SU-DHL-6 (cell line): ENCODE data around the gene PARP3.

Experiments
- H2AFZ ChIP-seq: fragments of 200-600 bp; sonication (generic); 2 replicates; pipeline ENCODE4 v1.6.1; 2014; ENCODE audit warnings: low read depth, mild to moderate bottlenecking, moderate library complexity, mixed read lengths, antibody characterized with exemption, low read length; ENCODE audit not compliant: severe bottlenecking
- H3F3A ChIP-seq: fragments of 200-600 bp; shearing (Covaris generic); 2 replicates; pipeline ENCODE4 v1.6.0; 2016; ENCODE audit warnings: antibody characterized with exemption, mild to moderate bottlenecking; ENCODE audit not compliant: insufficient read depth
- H3K27ac ChIP-seq: fragments of 200-600 bp; sonication (generic); 2 replicates; pipeline ENCODE4 v1.5.1; 2016; ENCODE audit warnings: low read depth, mild to moderate bottlenecking, low read length, moderate library complexity, mixed read lengths
- H3K27me3 ChIP-seq: fragments of 200-600 bp; sonication (generic), shearing (Covaris generic); 2 replicates; pipeline ENCODE4 v1.6.0; 2014; ENCODE audit warnings: mild to moderate bottlenecking, low read length
- H3K36me3 ChIP-seq: fragments of 200-600 bp; sonication (generic); 2 replicates; pipeline ENCODE4 v1.6.1; 2014; ENCODE audit warnings: mild to moderate bottlenecking, low read length, mixed read lengths
- H3K4me2 ChIP-seq: fragments of 300-600, 200-600 bp; shearing (Covaris generic), sonication (generic); 2 replicates; pipeline ENCODE4 v1.6.0; 2014; ENCODE audit warnings: low read length, low read depth, mild to moderate bottlenecking; ENCODE audit not compliant: poor library complexity, severe bottlenecking
- H3K4me3 ChIP-seq: fragments of 200-600 bp; sonication (generic); 2 replicates; pipeline ENCODE4 v1.5.1; 2014; ENCODE audit warnings: antibody characterized with exemption, low read length, mild to moderate bottlenecking, mixed read lengths; ENCODE audit not compliant: insufficient read depth, poor library complexity, severe bottlenecking
- H3K79me2 ChIP-seq: fragments of 200-600 bp; sonication (generic); 2 replicates; pipeline ENCODE4 v1.6.1; 2014; ENCODE audit warnings: mild to moderate bottlenecking, low read length, moderate library complexity; ENCODE audit not compliant: insufficient read depth
- H3K9ac ChIP-seq: fragments of 200-600 bp; sonication (generic); 2 replicates; pipeline ENCODE4 v1.7.0; 2014; ENCODE audit warnings: mild to moderate bottlenecking, low read length
- H3K9me2 ChIP-seq: fragments of 200-600 bp; sonication (generic); replicated peaks from 2 replicates; pipeline ENCODE4 v1.6.1; 2014; ENCODE audit warnings: low read length; ENCODE audit not compliant: insufficient read depth
- H3K9me3 ChIP-seq: fragments of 200-600 bp; sonication (generic); 2 replicates; pipeline ENCODE4 v1.6.1; 2014; ENCODE audit warnings: low read length, mixed read lengths; ENCODE audit not compliant: insufficient read depth
- H4K20me1 ChIP-seq: fragments of 200-600 bp; sonication (generic); 2 replicates; pipeline ENCODE4 v1.6.1; 2014; ENCODE audit warnings: low read depth, mild to moderate bottlenecking, antibody characterized with exemption, low read length, moderate library complexity, mixed read lengths
- EZH2phosphoT487 ChIP-seq: fragments of 200-600 bp; sonication (generic), shearing (Covaris generic); conservative IDR thresholded peaks from 2 replicates; pipeline ENCODE4 v1.6.1; 2018; ENCODE audit warnings: mild to moderate bottlenecking, antibody characterized with exemption, low read length, moderate library complexity, mixed read lengths
- TF ChIP-seq, protein P1 (sequence below): fragments of 200-600 bp; sonication (generic); IDR thresholded peaks from one replicate; pipeline ENCODE4 v1.5.1; 2017; ENCODE audit warnings: antibody characterized with exemption, mild to moderate bottlenecking, low read length, moderate library complexity; ENCODE audit not compliant: insufficient read depth, poor library complexity, severe bottlenecking

The PARP3 gene

DNA sequence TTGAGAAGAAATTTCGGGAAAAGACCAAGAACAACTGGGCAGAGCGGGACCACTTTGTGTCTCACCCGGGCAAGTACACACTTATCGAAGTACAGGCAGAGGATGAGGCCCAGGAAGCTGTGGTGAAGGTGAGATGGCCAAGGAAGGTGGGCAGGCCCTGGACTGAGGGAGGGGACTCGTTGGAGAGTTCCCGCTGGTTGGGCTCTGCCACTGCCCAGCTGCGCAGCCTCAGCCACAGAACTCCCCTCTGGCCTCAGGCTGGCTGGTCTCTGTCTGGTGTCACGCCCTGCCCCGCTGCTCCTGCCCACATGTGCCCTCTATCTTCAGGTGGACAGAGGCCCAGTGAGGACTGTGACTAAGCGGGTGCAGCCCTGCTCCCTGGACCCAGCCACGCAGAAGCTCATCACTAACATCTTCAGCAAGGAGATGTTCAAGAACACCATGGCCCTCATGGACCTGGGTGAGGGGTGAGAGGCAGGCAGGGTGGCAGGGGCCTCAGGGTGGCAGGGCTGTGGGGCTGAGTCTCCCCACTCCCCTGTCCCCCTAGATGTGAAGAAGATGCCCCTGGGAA, 2.4 kb downstream of the PARP3 start:
- Histone ChIP-seq H3K36me3 (no peaks in the 10 kb centered on the region), H3K4me3 (no peak overlapping the region), H3K9me3 (no peaks in the 10 kb centered on the region), H2AFZ (no peak overlapping the region), H3K4me2 (no peak overlapping the region), H3F3A (no peaks in the 10 kb centered on the region), H3K9me2 (no peaks in the 10 kb centered on the region), H4K20me1 (no peaks in the 10 kb centered on the region), H3K9ac (no peak overlapping the region), H3K27ac (no peak overlapping the region), H3K79me2 (peaks cover 20% of the 10 kb centered on the region), H3K27me3 (no peaks in the 10 kb centered on the region)
- TF ChIP-seq EZH2phosphoT487 = no peak
- TF ChIP-seq, protein P1, sequence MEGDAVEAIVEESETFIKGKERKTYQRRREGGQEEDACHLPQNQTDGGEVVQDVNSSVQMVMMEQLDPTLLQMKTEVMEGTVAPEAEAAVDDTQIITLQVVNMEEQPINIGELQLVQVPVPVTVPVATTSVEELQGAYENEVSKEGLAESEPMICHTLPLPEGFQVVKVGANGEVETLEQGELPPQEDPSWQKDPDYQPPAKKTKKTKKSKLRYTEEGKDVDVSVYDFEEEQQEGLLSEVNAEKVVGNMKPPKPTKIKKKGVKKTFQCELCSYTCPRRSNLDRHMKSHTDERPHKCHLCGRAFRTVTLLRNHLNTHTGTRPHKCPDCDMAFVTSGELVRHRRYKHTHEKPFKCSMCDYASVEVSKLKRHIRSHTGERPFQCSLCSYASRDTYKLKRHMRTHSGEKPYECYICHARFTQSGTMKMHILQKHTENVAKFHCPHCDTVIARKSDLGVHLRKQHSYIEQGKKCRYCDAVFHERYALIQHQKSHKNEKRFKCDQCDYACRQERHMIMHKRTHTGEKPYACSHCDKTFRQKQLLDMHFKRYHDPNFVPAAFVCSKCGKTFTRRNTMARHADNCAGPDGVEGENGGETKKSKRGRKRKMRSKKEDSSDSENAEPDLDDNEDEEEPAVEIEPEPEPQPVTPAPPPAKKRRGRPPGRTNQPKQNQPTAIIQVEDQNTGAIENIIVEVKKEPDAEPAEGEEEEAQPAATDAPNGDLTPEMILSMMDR = no peak

GRCh38 chr3:51945031-51945840, 3.1 kb downstream of the PARP3 start:
- no peaks in the 10 kb centered on the region for H3F3A ChIP-seq
- no peaks in the 10 kb centered on the region for H3K36me3 ChIP-seq
- no peak overlapping the region for H3K9ac ChIP-seq
- H3K9me3 ChIP-seq = no peaks in the 10 kb centered on the region
- H2AFZ ChIP-seq = no peak overlapping the region
- H3K79me2 ChIP-seq = peaks cover 13% of the 10 kb centered on the region
- H4K20me1 ChIP-seq = no peaks in the 10 kb centered on the region
- no peaks in the 10 kb centered on the region for H3K9me2 ChIP-seq
- no peak overlapping the region for H3K4me3 ChIP-seq
- H3K4me2 ChIP-seq = no peak overlapping the region
- TF ChIP-seq EZH2phosphoT487 = no peak
- TF ChIP-seq, protein P1 = no peak
- H3K27ac ChIP-seq = no peak overlapping the region
- no peaks in the 10 kb centered on the region for H3K27me3 ChIP-seq

DNA sequence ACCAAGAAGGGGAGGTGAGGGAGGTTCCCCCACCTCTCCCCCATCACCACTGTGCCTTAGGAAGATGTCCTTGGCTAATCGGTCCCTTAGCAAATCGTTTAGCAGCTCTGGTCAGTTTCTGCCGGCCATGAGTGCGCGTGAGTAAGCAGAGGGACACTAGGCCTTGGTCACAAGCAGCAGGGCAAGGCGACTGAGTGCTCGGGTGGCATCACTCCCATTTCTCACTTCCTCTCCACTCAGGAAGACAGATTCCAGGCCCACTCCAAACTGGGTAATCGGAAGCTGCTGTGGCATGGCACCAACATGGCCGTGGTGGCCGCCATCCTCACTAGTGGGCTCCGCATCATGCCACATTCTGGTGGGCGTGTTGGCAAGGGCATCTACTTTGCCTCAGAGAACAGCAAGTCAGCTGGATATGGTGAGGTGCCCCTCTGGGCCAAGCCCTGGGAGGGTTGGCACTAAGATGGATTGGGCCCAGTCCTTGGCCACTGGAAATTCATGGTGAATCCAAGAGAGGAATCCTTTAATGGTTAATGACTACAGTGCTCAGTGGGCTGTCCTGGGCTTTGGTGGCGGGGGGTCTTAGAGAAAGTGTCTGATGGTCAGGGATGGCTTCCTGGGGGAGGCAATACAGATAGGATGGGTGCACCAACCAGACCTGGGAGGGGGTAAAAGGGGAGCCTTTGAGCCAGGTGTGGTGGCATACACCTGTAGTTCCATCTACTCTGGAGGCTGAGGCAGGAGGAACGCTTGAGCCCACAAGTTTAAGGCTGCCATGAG, 4.0 kb downstream of the PARP3 start:
- Histone ChIP-seq H3K9me2 (no peaks in the 10 kb centered on the region), H2AFZ (no peak overlapping the region), H3K27me3 (no peaks in the 10 kb centered on the region), H3K9ac (no peak overlapping the region), H4K20me1 (no peaks in the 10 kb centered on the region), H3K9me3 (no peaks in the 10 kb centered on the region), H3F3A (no peaks in the 10 kb centered on the region), H3K27ac (no peak overlapping the region), H3K4me3 (no peak overlapping the region), H3K79me2 (peaks cover 5% of the 10 kb centered on the region), H3K4me2 (no peak overlapping the region), H3K36me3 (no peaks in the 10 kb centered on the region)
- TF ChIP-seq EZH2phosphoT487 = no peak
- TF ChIP-seq, protein P1 = no peak
